K562 (cell line): ENCODE results near the gene TTLL12. TPM values are rescaled to one million over a fixed set of nuclear protein-coding genes. Genes with fewer than 3 reads are reported as not detected.

ENCODE experiments used
- BHLHE40 ChIP-seq: IDR thresholded peaks from 2 replicates; pipeline ENCODE4 v1.6.1; 2011; ENCODE audit warnings: low read length, improper control_type of control experiment
- CHD1 ChIP-seq: fragments of 200-600 bp; sonication (generic); IDR thresholded peaks from one replicate; pipeline ENCODE4 v1.6.1; 2012; ENCODE audit warnings: mild to moderate bottlenecking, moderate library complexity, low read length, inconsistent platforms
- ELF2 ChIP-seq: fragments of 250-450 bp; sonication (Bioruptor Pico); IDR thresholded peaks from 2 replicates; pipeline ENCODE4 v1.5.0; 2021; ENCODE audit warnings: mild to moderate bottlenecking
- EP400 ChIP-seq: fragments of 450-650 bp; IDR thresholded peaks from 2 replicates; pipeline ENCODE4 v1.6.1; 2017; ENCODE audit warnings: antibody characterized with exemption, mild to moderate bottlenecking, moderate library complexity
- ERF ChIP-seq: fragments of 450-650 bp; formaldehyde crosslinking; IDR thresholded peaks from 2 replicates; pipeline ENCODE4 v1.4.0; 2020; ENCODE audit warnings: mild to moderate bottlenecking, mixed read lengths
- GATAD2B ChIP-seq: fragments of 450-650 bp; IDR thresholded peaks from 2 replicates; pipeline ENCODE4 v1.6.1; 2017; ENCODE audit warnings: mild to moderate bottlenecking, borderline replicate concordance
- HDAC8 ChIP-seq: fragments of 450-650 bp; IDR thresholded peaks from 2 replicates; pipeline ENCODE4 v1.6.1; 2016; ENCODE audit warnings: mild to moderate bottlenecking, missing genetic modification characterization, moderate library complexity, missing compliant biosample characterization
- HEY1 ChIP-seq: fragments of 250-450 bp; sonication (Bioruptor Pico); IDR thresholded peaks from 2 replicates; pipeline ENCODE4 v1.5.0; 2020; ENCODE audit warnings: mild to moderate bottlenecking, moderate library complexity, borderline replicate concordance
- KDM5B ChIP-seq: fragments of 200-600 bp; sonication (generic); IDR thresholded peaks from 2 replicates; pipeline ENCODE4 v1.6.1; 2012; ENCODE audit warnings: low read depth, mild to moderate bottlenecking, moderate library complexity, low read length, control low read depth, inconsistent platforms; ENCODE audit not compliant: insufficient replicate concordance
- KLF1 ChIP-seq: fragments of 450-650 bp; IDR thresholded peaks from 2 replicates; pipeline ENCODE4 v1.6.1; 2016; ENCODE audit warnings: missing genetic modification characterization, missing compliant biosample characterization
- L3MBTL2 ChIP-seq: fragments of 450-650 bp; IDR thresholded peaks from 2 replicates; pipeline ENCODE4 v1.6.1; 2016; ENCODE audit warnings: mild to moderate bottlenecking, moderate library complexity
- MXD1 ChIP-seq: fragments of 250-450 bp; sonication (Bioruptor Pico); IDR thresholded peaks from 2 replicates; pipeline ENCODE4 v1.8.0; 2021; ENCODE audit warnings: borderline replicate concordance, mild to moderate bottlenecking, moderate library complexity; ENCODE audit not compliant: poor library complexity, severe bottlenecking
- NONO ChIP-seq, 2 experiments: fragments of 200-400 bp in 1 of 2; fragments of 450-650 bp in 1 of 2; formaldehyde crosslinking in 1 of 2; IDR thresholded peaks; 2 replicates each; pipeline ENCODE4 v1.6.1; 2017; ENCODE audit warnings: low read depth in 2 of 2, mild to moderate bottlenecking in 2 of 2, moderate library complexity in 2 of 2, low read length in 1 of 2
- SIN3A ChIP-seq, 2 experiments: fragments of 150-350 bp in 1 of 2; IDR thresholded peaks; 2 replicates each; pipeline ENCODE4 v1.6.1; 2011 to 2016; ENCODE audit warnings: borderline replicate concordance in 2 of 2, low read depth in 2 of 2, low read length in 2 of 2, mild to moderate bottlenecking in 2 of 2, moderate library complexity in 2 of 2; ENCODE audit not compliant: control insufficient read depth in 1 of 2
- SMAD4 ChIP-seq: fragments of 250-450 bp; sonication (Bioruptor Pico); conservative IDR thresholded peaks from 2 replicates; pipeline ENCODE4 v1.8.0; 2021; ENCODE audit warnings: inconsistent platforms, mild to moderate bottlenecking, moderate library complexity
- TFE3 ChIP-seq: fragments of 450-650 bp; formaldehyde crosslinking; IDR thresholded peaks from 2 replicates; pipeline ENCODE4 v1.4.0; 2020; ENCODE audit warnings: mild to moderate bottlenecking, mixed read lengths
- THRA ChIP-seq: fragments of 450-650 bp; IDR thresholded peaks from 2 replicates; pipeline ENCODE4 v1.6.1; 2017; ENCODE audit warnings: mild to moderate bottlenecking, moderate library complexity
- TRIM24 ChIP-seq, 2 experiments: fragments of 450-650 bp; IDR thresholded peaks; 2 replicates each; pipeline ENCODE4 v1.6.1; 2016
- VEZF1 ChIP-seq: fragments of 200-800 bp; sonication (Bioruptor generic); IDR thresholded peaks from 2 replicates; pipeline ENCODE4 v1.6.1; 2017; ENCODE audit warnings: missing genetic modification characterization, missing compliant biosample characterization
- ZNF766 ChIP-seq: fragments of 200-800 bp; sonication (Bioruptor generic); conservative IDR thresholded peaks from 2 replicates; pipeline ENCODE4 v1.6.1; 2016; ENCODE audit warnings: missing genetic modification characterization, missing compliant biosample characterization
- polyA plus RNA-seq, 8 experiments: library from polyadenylated mRNA; depleted of rRNA in 4 of 8; stranded (reverse) in 5 of 8; unstranded in 3 of 8; fragments of >200 nt; fragmentation: Nextera tagmentation in 2 of 8; fragmentation: Illumina TruSeq in 1 of 8; extraction: Ambion mirVana in 2 of 8; extraction: Trizol in 1 of 8; gene quantifications; 2 replicates each; pipeline versions ENCODE4 v1.2.1 to v1.2.3, GENCODE V29; 2011 to 2014; ENCODE audit warnings: inconsistent platforms in 1 of 8, missing spikeins in 1 of 8
- total RNA-seq, 7 experiments: library from RNA; depleted of rRNA in 6 of 7; stranded (reverse); fragments of >200 nt in 6 of 7; fragmentation: Illumina TruSeq in 2 of 7; extraction: Trizol in 2 of 7; gene quantifications; 2 replicates each; pipeline versions ENCODE4 v1.2.1 to v1.2.3, GENCODE V29; 2011 to 2021; ENCODE audit warnings: low replicate concordance in 1 of 7

The TTLL12 gene
- total and polyA plus RNA-seq, 9 of the 15 experiments (the other 6 are each of a cell fraction or from before 2014, with no cell fraction given), result 1.3 to 128 (median 43.0) TPM

GRCh38 chr22:43186272-43187170 is at the start of gene TTLL12 (continued):
- TF ChIP-seq KDM5B (peak; percentile 70), VEZF1 (CRISPR knock-in tag) (peak; percentile 93), EP400 (peak; percentile 32; the same call in 1 of the 2 replicates), TFE3 (CRISPR knock-in tag) (no peak), THRA (no peak), NONO (IDR thresholded peaks at IDR 0.05; ENCODE audit: low read depth in 2 of 2, low read length in 1 of 2) (peak in 1 of 2 experiments; percentile 48; a peak in 2 of 4 replicates), TRIM24 (IDR thresholded peaks at IDR 0.05) (no peak), CHD1 (peak; percentile 91), KLF1 (tag) (no peak), ZNF766 (CRISPR knock-in tag) (no peak), SIN3A (IDR thresholded peaks at IDR 0.05; ENCODE audit: borderline replicate concordance in 2 of 2, control insufficient read depth in 1 of 2, low read depth in 2 of 2, low read length in 2 of 2) (peak; percentile 1 to 52; a peak in 1 of 4 replicates), MXD1 (CRISPR knock-in tag) (peak; percentile 47), L3MBTL2 (peak; percentile 88), SMAD4 (CRISPR knock-in tag) (peak; percentile 88), ELF2 (no peak), HDAC8 (tag) (no peak), ERF (CRISPR knock-in tag) (peak; percentile 81; the same call in 1 of the 2 replicates), GATAD2B (peak; percentile 61), BHLHE40 (peak; percentile 90), HEY1 (no peak)
